CD4-positive, alpha-beta T cell treated with Interleukin-2 at 100 ng/mL for 4 hours (primary cell): ENCODE results near the gene COL4A4.

Experiments used
- DNase-seq: peaks from one replicate; pipeline ENCODE4 v3.0.0-alpha.2; 2020; ENCODE audit warnings: low spot score

COL4A4 gene

GRCh38 chr2:226979004-226979403, 185.0 kb downstream of the COL4A4 start:
- no peak for DNase-seq

- DNase-seq = no peak
These were observed 185.7 kb downstream of the COL4A4 start for GRCh38 chr2:226978300-226978699.

- DNase-seq = no peak
These were observed 186.2 kb downstream of the COL4A4 start for GRCh38 chr2:226977775-226978190.

GRCh38 chr2:226973816-226974215, 190.2 kb downstream of the COL4A4 start:
- DNase-seq = no peak

- no peak for DNase-seq
These were observed 192.2 kb downstream of the COL4A4 start for GRCh38 chr2:226971770-226972169.

GRCh38 chr2:226971084-226971483, 192.9 kb downstream of the COL4A4 start:
- DNase-seq = no peak

- no peak for DNase-seq
These were observed 193.6 kb downstream of the COL4A4 start for GRCh38 chr2:226970362-226970761.

GRCh38 chr2:226969417-226970080, 194.5 kb downstream of the COL4A4 start:
- DNase-seq = no peak

GRCh38 chr2:226965376-226965775, 198.6 kb downstream of the COL4A4 start:
- no peak for DNase-seq

GRCh38 chr2:226963528-226963927, 200.5 kb downstream of the COL4A4 start:
- DNase-seq = no peak

- no peak for DNase-seq
These were observed 201.7 kb downstream of the COL4A4 start for GRCh38 chr2:226962176-226962773.

GRCh38 chr2:226959418-226959817, 204.6 kb downstream of the COL4A4 start:
- no peak for DNase-seq

- no peak for DNase-seq
These were observed 207.3 kb downstream of the COL4A4 start for GRCh38 chr2:226956659-226957058.

- no peak for DNase-seq
These were observed 210.2 kb downstream of the COL4A4 start for GRCh38 chr2:226953826-226954225.

GRCh38 chr2:226953206-226953605, 210.8 kb downstream of the COL4A4 start:
- DNase-seq = no peak
